ENCODE results near the gene PTBP1. TPM values are rescaled to one million over a fixed set of nuclear protein-coding genes. Genes with fewer than 3 reads are reported as not detected.
"Not testable (repeated sequence)": the region's sequence is repeated elsewhere in the genome, so short reads cannot be mapped to it uniquely, and the experiment has no call there.

Gene PTBP1
- total RNA-seq, 1 experiment from 2014 or later = 138 TPM

GRCh38 chr19:853614-854220, 56.5 kb downstream of the PTBP1 start:
- not testable (repeated sequence) for DNase-seq (ENCODE audit: low spot score)

- DNase-seq (ENCODE audit: low spot score) = no peak
Observed at GRCh38 chr19:854549-854948, 57.3 kb downstream of the PTBP1 start.

- no peak for DNase-seq (ENCODE audit: low spot score)
Observed at GRCh38 chr19:855142-855541, 57.9 kb downstream of the PTBP1 start.

- DNase-seq (ENCODE audit: low spot score) = no peak
Observed at GRCh38 chr19:855566-856120, 58.4 kb downstream of the PTBP1 start.

GRCh38 chr19:858284-858683, 61.0 kb downstream of the PTBP1 start:
- DNase-seq (ENCODE audit: low spot score) = no peak

- no peak for DNase-seq (ENCODE audit: low spot score)
Observed at GRCh38 chr19:858868-859843, 61.9 kb downstream of the PTBP1 start, which contains the start of gene CFD. Gene CFD (plus strand): TSS chr19:859664. CDS start chr19:859690, 26 bp downstream.

- no peak for DNase-seq (ENCODE audit: low spot score)
Observed at GRCh38 chr19:861141-861755, 64.0 kb downstream of the PTBP1 start.

Other genes with a start within 250 kb of the PTBP1 start
- 587 and 617 TPM in 2 replicates for gene BSG, start 224.9 kb upstream of the PTBP1 start, total RNA-seq (2014; rRNA removed; shearing (Covaris generic))
- 4.5 and 4.6 TPM in 2 replicates for gene HCN2, start 207.6 kb upstream of the PTBP1 start, total RNA-seq (2014; rRNA removed; shearing (Covaris generic))
- 19.9 and 21.5 TPM in 2 replicates for gene POLRMT, start 163.9 kb upstream of the PTBP1 start, total RNA-seq (2014; rRNA removed; shearing (Covaris generic))
- gene FGF22, start 157.6 kb upstream of the PTBP1 start, total RNA-seq (2014; rRNA removed; shearing (Covaris generic)) = not detected in 2 replicates
- gene RNF126, start 134.2 kb upstream of the PTBP1 start, total RNA-seq (2014; rRNA removed; shearing (Covaris generic)) = 23.8 and 27.4 TPM in 2 replicates
- gene FSTL3, start 121.1 kb upstream of the PTBP1 start, total RNA-seq (2014; rRNA removed; shearing (Covaris generic)) = 35.6 and 45.6 TPM in 2 replicates
- gene PRSS57, start 102.0 kb upstream of the PTBP1 start, total RNA-seq (2014; rRNA removed; shearing (Covaris generic)) = not detected in 2 replicates
- 3.7 and 5.8 TPM in 2 replicates for gene PALM, start 88.5 kb upstream of the PTBP1 start, total RNA-seq (2014; rRNA removed; shearing (Covaris generic))
- gene MISP, start 46.3 kb upstream of the PTBP1 start, total RNA-seq (2014; rRNA removed; shearing (Covaris generic)) = not detected in 2 replicates
- 0.14 TPM in 1 of 2 replicates, not detected in the other for gene PLPPR3, start 24.5 kb downstream of the PTBP1 start, total RNA-seq (2014; rRNA removed; shearing (Covaris generic))
- gene AZU1, start 30.4 kb downstream of the PTBP1 start, total RNA-seq (2014; rRNA removed; shearing (Covaris generic)) = not detected in 2 replicates
- 0.72 TPM in 1 of 2 replicates, not detected in the other for gene PRTN3, start 43.5 kb downstream of the PTBP1 start, total RNA-seq (2014; rRNA removed; shearing (Covaris generic))
- gene ELANE, start 54.9 kb downstream of the PTBP1 start, total RNA-seq (2014; rRNA removed; shearing (Covaris generic)) = not detected in 2 replicates
- gene CFD, start 62.2 kb downstream of the PTBP1 start, total RNA-seq (2014; rRNA removed; shearing (Covaris generic)) = 2.3 and 3.5 TPM in 2 replicates
- gene MED16, start 95.7 kb downstream of the PTBP1 start, total RNA-seq (2014; rRNA removed; shearing (Covaris generic)) = 16.6 and 27.4 TPM in 2 replicates
- gene RNU6-9, start 96.0 kb downstream of the PTBP1 start, total RNA-seq (2014; rRNA removed; shearing (Covaris generic)) = not detected in 2 replicates
- 20.3 and 26.8 TPM in 2 replicates for gene R3HDM4, start 115.8 kb downstream of the PTBP1 start, total RNA-seq (2014; rRNA removed; shearing (Covaris generic))
- not detected in 2 replicates for gene KISS1R, start 119.9 kb downstream of the PTBP1 start, total RNA-seq (2014; rRNA removed; shearing (Covaris generic))
- gene ARID3A, start 128.6 kb downstream of the PTBP1 start, total RNA-seq (2014; rRNA removed; shearing (Covaris generic)) = 2.3 and 9.0 TPM in 2 replicates
- gene WDR18, start 186.9 kb downstream of the PTBP1 start, total RNA-seq (2014; rRNA removed; shearing (Covaris generic)) = 61.9 and 77.2 TPM in 2 replicates
- gene GRIN3B, start 203.0 kb downstream of the PTBP1 start, total RNA-seq (2014; rRNA removed; shearing (Covaris generic)) = 0.23 TPM in 1 of 2 replicates, not detected in the other
- 57.0 and 72.5 TPM in 2 replicates for gene TMEM259, start 223.7 kb downstream of the PTBP1 start, total RNA-seq (2014; rRNA removed; shearing (Covaris generic))
- not detected in 2 replicates for gene RNU6-2, start 224.1 kb downstream of the PTBP1 start, total RNA-seq (2014; rRNA removed; shearing (Covaris generic))
- 111 and 123 TPM in 2 replicates for gene CNN2, start 229.2 kb downstream of the PTBP1 start, total RNA-seq (2014; rRNA removed; shearing (Covaris generic))
- 2.9 and 3.6 TPM in 2 replicates for gene ABCA7, start 242.7 kb downstream of the PTBP1 start, total RNA-seq (2014; rRNA removed; shearing (Covaris generic))